Lung (tissue), 12 donors: Measurements from ENCODE around the gene LTB4R. TPM values are rescaled to one million over a fixed set of nuclear protein-coding genes. Genes with fewer than 3 reads are reported as not detected.

Experiments used
- ATAC-seq: fragments of 200-7000 bp; cut with Tn5 transposase; one replicate; pipeline ENCODE4 v1.9.1; 2020; ENCODE audit warnings: moderate number of reproducible peaks; ENCODE audit not compliant: insufficient read depth, low FRiP score
- DNase-seq, 3 donors: peaks; one replicate each; pipeline ENCODE4 v3.0.0-alpha.2; 2013 to 2017
- H3K27ac ChIP-seq, 2 donors: one replicate each; pipeline ENCODE4 v1.5.1; 2013; ENCODE audit warnings: mild to moderate bottlenecking in 2 of 2, moderate library complexity in 2 of 2, control low read depth in 1 of 2, inconsistent platforms in 1 of 2, low read depth in 1 of 2, low read length in 1 of 2
- H3K27me3 ChIP-seq, 3 donors: one replicate each; pipeline ENCODE4 v1.5.1; 2013; ENCODE audit warnings: low read length in 2 of 3; ENCODE audit not compliant: control insufficient read depth in 3 of 3, insufficient read depth in 3 of 3
- H3K36me3 ChIP-seq, 4 donors: one replicate each; pipeline ENCODE4 v1.5.1; 2013; ENCODE audit warnings: low read length in 4 of 4, mild to moderate bottlenecking in 1 of 4, moderate library complexity in 1 of 4; ENCODE audit not compliant: control insufficient read depth in 4 of 4, insufficient read depth in 4 of 4
- H3K4me1 ChIP-seq, 5 donors: one replicate each; pipeline ENCODE4 v1.5.1; 2013; ENCODE audit warnings: low read length in 5 of 5, mild to moderate bottlenecking in 2 of 5, moderate library complexity in 1 of 5; ENCODE audit not compliant: control insufficient read depth in 5 of 5, insufficient read depth in 5 of 5
- H3K4me3 ChIP-seq: one replicate; pipeline ENCODE4 v1.5.1; 2013; ENCODE audit warnings: mild to moderate bottlenecking, control low read depth, moderate library complexity
- H3K9ac ChIP-seq, 2 donors: one replicate each; pipeline ENCODE4 v1.5.1; 2013; ENCODE audit warnings: low read length in 2 of 2, control low read depth in 1 of 2; ENCODE audit not compliant: insufficient read depth in 1 of 2
- H3K9me3 ChIP-seq, 4 donors: one replicate each; pipeline ENCODE4 v1.5.1; 2013; ENCODE audit warnings: low read length in 3 of 4, mild to moderate bottlenecking in 1 of 4, moderate library complexity in 1 of 4; ENCODE audit not compliant: control insufficient read depth in 4 of 4, insufficient read depth in 3 of 4
- WGBS, 2 donors: extraction: QIAGEN DNeasy Blood & Tissue Kit; methylation state at CpG; one replicate each; pipeline ENCODE4 v1.1.7; 2013; 5-methylcytosine and 5-hydroxymethylcytosine counted together
- polyA plus RNA-seq, 2 donors: library from polyadenylated mRNA; stranded (reverse); fragments of 200-250 nt; gene quantifications; one replicate each; pipeline ENCODE4 v1.2.1, GENCODE V29; 2013
- total RNA-seq, 2 donors: library from RNA; depleted of rRNA in 1 of 2; stranded (reverse); fragments of >200 nt in 1 of 2; gene quantifications; one replicate each; pipeline ENCODE4 v1.2.1, GENCODE V29; 2014 to 2021
- TF ChIP-seq, protein P1 (sequence below): IDR thresholded peaks from 2 replicates; pipeline ENCODE4 v1.5.1; 2012; ENCODE audit warnings: mild to moderate bottlenecking; ENCODE audit errors: control extremely low read depth, extremely low read depth
- donor health status: control.
- donor health status: control.
- donor health status: Bipolar disorder and iron deficiency.
- donor health status: healthy.
- donor health status: DM: yes; HTN: yes; CAD: no.

The LTB4R gene
- total and polyA plus RNA-seq, 4 donors = 4.4 to 47.0 (median 11.0) TPM

DNA sequence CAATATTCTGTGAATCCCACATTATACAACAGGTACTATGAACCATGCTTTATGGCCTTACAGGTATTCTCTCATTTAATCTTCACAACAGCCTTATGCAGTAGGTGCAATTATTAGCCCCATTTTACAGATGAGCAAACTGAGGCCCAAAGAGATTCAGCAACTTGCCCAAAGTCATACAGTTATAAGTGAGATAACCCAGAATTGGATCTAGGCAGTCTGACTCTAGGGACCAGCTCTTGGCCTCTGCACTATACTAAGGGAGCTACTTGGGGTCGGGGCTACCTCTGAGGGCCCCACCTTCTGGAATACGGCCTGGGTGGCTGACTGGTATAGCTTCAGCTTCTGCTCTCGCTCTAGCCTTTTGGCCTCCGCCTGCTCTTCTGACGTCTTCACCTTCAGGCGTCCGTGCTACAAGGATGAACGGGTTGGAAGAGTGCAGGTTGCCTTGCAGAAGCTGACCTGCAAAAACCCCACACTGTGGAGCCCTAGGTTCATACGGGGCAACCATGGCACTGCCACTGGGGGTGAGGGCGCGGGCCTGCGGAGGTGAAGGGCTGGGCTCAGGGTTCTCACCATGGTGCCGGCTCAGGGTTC lies 40.7 kb upstream of the LTB4R start:
- DNase-seq (no peak), ATAC-seq (no peak)
- Histone ChIP-seq H3K27ac (peak overlapping the region; percentile 97 to 98), H3K4me1 (peaks cover 4 to 11% (median 6%) of the 10 kb centered on the region in 5 donors), H3K4me3 (peak overlapping the region; percentile 83), H3K27me3 (no peaks in the 10 kb centered on the region), H3K9ac (peak overlapping the region; percentile 59 to 80), H3K9me3 (no peaks in the 10 kb centered on the region), H3K36me3 (peaks cover 3 to 35% (median 7%) of the 10 kb centered on the region in 4 donors)
- 14 to 15% methylated on average over 13 of the region's 13 CpGs for WGBS, 2 donors
- TF ChIP-seq, protein P1, sequence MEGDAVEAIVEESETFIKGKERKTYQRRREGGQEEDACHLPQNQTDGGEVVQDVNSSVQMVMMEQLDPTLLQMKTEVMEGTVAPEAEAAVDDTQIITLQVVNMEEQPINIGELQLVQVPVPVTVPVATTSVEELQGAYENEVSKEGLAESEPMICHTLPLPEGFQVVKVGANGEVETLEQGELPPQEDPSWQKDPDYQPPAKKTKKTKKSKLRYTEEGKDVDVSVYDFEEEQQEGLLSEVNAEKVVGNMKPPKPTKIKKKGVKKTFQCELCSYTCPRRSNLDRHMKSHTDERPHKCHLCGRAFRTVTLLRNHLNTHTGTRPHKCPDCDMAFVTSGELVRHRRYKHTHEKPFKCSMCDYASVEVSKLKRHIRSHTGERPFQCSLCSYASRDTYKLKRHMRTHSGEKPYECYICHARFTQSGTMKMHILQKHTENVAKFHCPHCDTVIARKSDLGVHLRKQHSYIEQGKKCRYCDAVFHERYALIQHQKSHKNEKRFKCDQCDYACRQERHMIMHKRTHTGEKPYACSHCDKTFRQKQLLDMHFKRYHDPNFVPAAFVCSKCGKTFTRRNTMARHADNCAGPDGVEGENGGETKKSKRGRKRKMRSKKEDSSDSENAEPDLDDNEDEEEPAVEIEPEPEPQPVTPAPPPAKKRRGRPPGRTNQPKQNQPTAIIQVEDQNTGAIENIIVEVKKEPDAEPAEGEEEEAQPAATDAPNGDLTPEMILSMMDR = no peak

DNA sequence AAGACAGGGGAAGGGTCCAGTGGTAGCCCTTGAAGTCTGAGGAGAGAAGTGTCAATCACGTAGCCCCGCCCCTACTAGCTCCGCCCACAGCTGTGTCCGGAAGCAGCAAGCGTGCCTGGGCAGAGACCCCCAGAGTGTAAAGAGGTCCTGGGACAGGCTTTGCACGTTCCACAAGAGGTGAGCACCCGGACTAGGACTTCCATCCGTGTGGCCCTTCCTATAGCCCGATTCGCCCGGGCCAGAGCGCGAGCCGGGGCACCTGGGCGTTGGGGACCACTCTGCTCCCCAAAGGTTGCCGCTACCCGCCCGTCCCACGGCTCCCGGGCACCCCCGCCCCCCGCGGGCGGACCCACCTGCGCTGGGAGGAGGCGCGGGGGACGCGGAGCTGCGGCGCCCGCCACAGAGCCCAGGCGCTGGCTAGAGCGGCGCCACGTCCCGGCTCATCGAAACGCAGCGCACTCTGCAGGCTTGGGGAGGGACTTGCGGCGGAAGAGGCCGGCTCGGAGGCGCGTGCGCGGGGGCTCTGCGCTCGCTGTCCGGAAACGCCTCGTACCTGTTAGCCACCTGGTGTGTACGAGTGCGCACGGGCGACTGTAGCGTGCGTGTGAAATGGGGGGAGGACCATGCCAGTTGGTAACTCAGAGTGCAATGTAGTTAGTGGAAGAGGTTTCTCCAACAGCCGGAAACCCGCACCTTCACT lies 40.0 kb upstream of the LTB4R start, which contains the start of gene RABGGTA:
Gene RABGGTA, minus strand, starts transcription at position 464 of the 700 bp plus-strand sequence. CDS start 482 bp downstream, outside the sequence.
- peak; percentile 91 for ATAC-seq
- WGBS, 2 donors = 0% methylated on average over 54 to 61 of the region's 61 CpGs

DNA sequence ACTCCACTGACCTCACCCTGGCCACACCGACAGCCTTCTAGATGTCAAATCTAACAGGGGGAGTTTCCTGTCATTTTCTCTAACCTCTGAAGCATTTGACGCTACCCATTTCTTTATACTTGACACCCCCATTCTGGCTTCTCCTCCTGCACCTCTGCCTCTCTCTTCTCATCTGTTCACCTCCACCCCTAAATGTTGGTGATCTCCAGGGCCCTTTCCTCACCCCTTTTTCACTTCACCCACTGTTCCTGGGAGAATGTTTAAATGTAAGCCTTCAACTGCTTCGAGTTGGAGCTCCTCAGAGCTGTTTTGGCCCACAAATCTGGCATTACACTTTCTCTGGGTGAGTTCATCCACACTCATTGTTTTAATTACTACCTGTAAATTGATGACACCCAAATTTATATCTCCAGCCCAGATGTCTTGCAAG lies 39.5 kb upstream of the LTB4R start:
- peaks cover 4 to 11% (median 6%) of the 10 kb centered on the region in 5 donors for H3K4me1 ChIP-seq
- H3K9me3 ChIP-seq = no peaks in the 10 kb centered on the region
- no peaks in the 10 kb centered on the region for H3K27me3 ChIP-seq
- DNase-seq (no peak), ATAC-seq (no peak)
- peaks cover 3 to 24% (median 6%) of the 10 kb centered on the region in 4 donors for H3K36me3 ChIP-seq
- 20 to 23% methylated on average over 3 of the region's 3 CpGs for WGBS, 2 donors
- peak overlapping the region; percentile 97 to 98 for H3K27ac ChIP-seq
- H3K4me3 ChIP-seq = peak overlapping the region; percentile 55
- peak overlapping the region; percentile 59 to 71 for H3K9ac ChIP-seq
- TF ChIP-seq, protein P1 = no peak

More for the DNA sequence above, 40.0 kb upstream of the LTB4R start, which contains the start of gene RABGGTA:
- DNase-seq = peak; percentile 89 to 95 (median 90)
- peak within 1 kb of the TSS; percentile 83 for H3K4me3 ChIP-seq
- H3K27me3 ChIP-seq = no peaks in the 10 kb centered on the region
- peak within 1 kb of the TSS; percentile 97 to 98 for H3K27ac ChIP-seq
- H3K4me1 ChIP-seq = peaks cover 4 to 11% (median 6%) of the 10 kb centered on the region in 5 donors
- TF ChIP-seq, protein P1 = peak; percentile 64
- peaks cover 3 to 30% (median 7%) of the 10 kb centered on the region in 4 donors for H3K36me3 ChIP-seq
- H3K9me3 ChIP-seq = no peaks in the 10 kb centered on the region
- H3K9ac ChIP-seq = peak within 1 kb of the TSS; percentile 59 to 80
